Neutrophil (primary cell): Measurements from ENCODE around the gene PKP4.
"Not testable (repeated sequence)": the region's sequence is repeated elsewhere in the genome, so short reads cannot be mapped to it uniquely, and the experiment has no call there.

Experiments
- H3K27ac ChIP-seq: fragments of 200-600 bp; sonication (generic); 2 replicates; pipeline ENCODE4 v1.5.1; 2016; ENCODE audit warnings: mild to moderate bottlenecking, moderate library complexity
- H3K27me3 ChIP-seq: fragments of 200-600 bp; sonication (generic); 2 replicates; pipeline ENCODE4 v1.6.0; 2016; ENCODE audit warnings: mild to moderate bottlenecking
- H3K36me3 ChIP-seq: fragments of 200-600 bp; sonication (generic); 2 replicates; pipeline ENCODE4 v1.5.1; 2017
- H3K4me1 ChIP-seq, 2 experiments: fragments of 200-600 bp in 1 of 2; sonication (generic) in 1 of 2; 1 replicate in 1 of 2; 2 replicates in 1 of 2; pipeline versions ENCODE4 v1.5.1 to v1.6.1; 2013 to 2016; ENCODE audit warnings: low read depth in 1 of 2, low read length in 1 of 2, mild to moderate bottlenecking in 1 of 2, moderate library complexity in 1 of 2; ENCODE audit not compliant: control insufficient read depth in 1 of 2, insufficient read depth in 1 of 2
- H3K4me3 ChIP-seq, 2 experiments: fragments of 200-600 bp in 1 of 2; sonication (generic) in 1 of 2; 1 replicate in 1 of 2; 2 replicates in 1 of 2; pipeline ENCODE4 v1.5.1; 2013 to 2016; ENCODE audit warnings: low read depth in 1 of 2, low read length in 1 of 2, mild to moderate bottlenecking in 1 of 2, moderate library complexity in 1 of 2
- H3K9me3 ChIP-seq: fragments of 200-600 bp; sonication (generic); 2 replicates; pipeline ENCODE4 v1.5.1; 2016
- CTCF ChIP-seq: fragments of 200-600 bp; sonication (generic); IDR thresholded peaks from 2 replicates; pipeline ENCODE4 v1.5.1; 2016; ENCODE audit warnings: antibody characterized with exemption

The PKP4 gene

DNA sequence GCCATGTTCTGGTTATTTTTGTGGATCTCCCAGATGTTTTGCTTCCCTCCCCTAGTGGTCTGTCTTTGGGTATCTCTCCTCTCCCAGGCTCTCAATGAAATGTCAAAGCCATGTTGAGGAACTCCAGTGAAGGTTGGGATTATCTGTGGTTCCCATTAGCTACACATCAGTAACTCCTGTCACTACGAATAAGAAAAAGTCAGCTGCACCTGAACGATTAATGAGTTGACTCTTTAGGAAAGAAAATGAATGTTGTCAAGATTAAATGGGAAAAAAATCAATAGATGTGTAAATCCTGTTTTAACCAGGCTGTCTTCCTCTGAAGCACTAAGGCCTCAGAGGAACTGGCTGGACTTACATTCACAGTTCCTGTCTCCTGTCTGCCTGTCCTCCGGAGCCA lies 244.3 kb downstream of the PKP4 start:
- H3K27me3 ChIP-seq: no peaks in the 10 kb centered on the region
- TF ChIP-seq CTCF: no peak

GRCh38 chr2:158702740-158703139 lies 246.0 kb downstream of the PKP4 start:
- no peak for TF ChIP-seq CTCF
- Histone ChIP-seq H3K27ac (no peak overlapping the region), H3K27me3 (no peaks in the 10 kb centered on the region), H3K4me3 (no peak overlapping the region), H3K36me3 (no peaks in the 10 kb centered on the region), H3K9me3 (no peaks in the 10 kb centered on the region), H3K4me1 (no peaks in the 10 kb centered on the region)

More for the DNA sequence above, 244.3 kb downstream of the PKP4 start:
- H3K9me3 ChIP-seq: no peaks in the 10 kb centered on the region
- no peaks in the 10 kb centered on the region for H3K4me1 ChIP-seq
- no peak overlapping the region for H3K4me3 ChIP-seq
- no peak overlapping the region for H3K27ac ChIP-seq
- no peaks in the 10 kb centered on the region for H3K36me3 ChIP-seq

DNA sequence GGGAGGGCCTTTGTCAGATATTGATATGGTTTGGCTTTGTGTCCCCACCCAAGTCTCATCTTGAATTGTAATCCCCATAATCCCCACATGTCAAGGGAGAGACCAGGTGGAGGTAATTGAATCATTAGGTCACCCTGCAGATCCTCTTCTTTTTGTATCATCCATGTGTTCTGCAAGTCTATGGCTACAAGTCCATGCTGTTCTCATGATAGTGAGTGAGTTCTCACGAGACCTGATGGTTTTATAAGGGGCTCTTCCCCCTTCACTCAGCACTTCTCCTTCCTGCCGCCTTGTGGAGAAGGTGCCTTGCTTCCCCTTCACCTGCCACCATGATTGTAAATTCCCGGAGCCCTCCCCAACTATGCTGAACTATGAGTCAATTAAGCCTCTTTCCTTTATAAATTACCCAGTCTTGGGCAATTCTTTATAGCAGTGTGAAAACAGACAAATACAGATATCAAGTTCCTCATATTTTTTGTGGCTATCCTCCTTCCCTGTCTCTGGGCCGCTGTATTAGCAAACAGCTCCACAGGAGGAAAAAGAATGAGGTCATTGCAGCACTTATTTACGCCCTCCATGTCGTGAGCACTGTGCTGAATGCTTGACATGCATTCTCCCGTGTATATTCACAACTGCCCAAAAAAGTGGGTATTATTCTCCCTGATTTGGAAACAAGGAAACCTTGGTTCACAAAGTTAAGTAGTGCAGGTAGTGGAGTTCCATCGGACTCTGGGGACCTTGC lies 248.1 kb downstream of the PKP4 start:
- H3K4me3 ChIP-seq, H3K4me1 ChIP-seq, H3K27ac ChIP-seq, H3K9me3 ChIP-seq, H3K27me3 ChIP-seq, H3K36me3 ChIP-seq: not testable (repeated sequence)

GRCh38 chr2:158712791-158713522 lies 256.2 kb downstream of the PKP4 start:
- H3K27ac ChIP-seq: no peak overlapping the region
- no peaks in the 10 kb centered on the region for H3K27me3 ChIP-seq
- TF ChIP-seq CTCF: no peak
- H3K9me3 ChIP-seq: no peaks in the 10 kb centered on the region
- H3K4me1 ChIP-seq: no peaks in the 10 kb centered on the region
- H3K4me3 ChIP-seq: no peak overlapping the region
- H3K36me3 ChIP-seq: no peaks in the 10 kb centered on the region

DNA sequence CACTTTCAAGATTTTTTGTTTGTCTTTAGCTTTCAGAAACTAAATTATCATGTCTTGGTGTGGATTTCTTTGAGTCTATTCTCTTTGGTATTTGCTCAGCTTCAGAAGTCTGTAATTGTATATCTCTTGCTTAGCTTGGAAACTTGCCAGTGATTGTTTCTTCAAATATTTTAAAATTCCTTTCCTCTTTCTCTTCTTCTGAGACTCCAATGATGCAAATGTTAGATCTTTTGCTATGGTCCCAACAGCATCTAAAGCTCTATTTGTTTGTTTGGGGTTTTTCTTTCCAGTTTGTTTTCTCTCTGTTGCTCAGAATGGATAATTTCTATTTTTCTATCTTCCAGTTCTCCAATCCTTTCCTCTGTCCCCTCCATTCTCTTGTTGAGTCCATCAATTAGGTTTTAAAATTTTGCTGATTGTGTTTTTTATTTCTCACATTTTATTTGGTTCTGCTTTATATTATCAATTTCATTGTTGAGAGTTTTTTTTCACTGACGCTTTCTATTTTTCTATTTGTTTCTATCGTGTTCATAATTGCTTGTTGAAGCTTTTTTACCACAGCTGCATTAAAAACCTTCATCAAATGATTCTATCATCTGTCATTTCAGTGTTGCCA lies 256.9 kb downstream of the PKP4 start:
- no peak overlapping the region for H3K4me3 ChIP-seq

More for the DNA sequence above, 256.9 kb downstream of the PKP4 start:
- no peaks in the 10 kb centered on the region for H3K4me1 ChIP-seq
- no peaks in the 10 kb centered on the region for H3K27me3 ChIP-seq
- H3K27ac ChIP-seq: no peak overlapping the region
- TF ChIP-seq CTCF: no peak
- no peaks in the 10 kb centered on the region for H3K9me3 ChIP-seq
- no peaks in the 10 kb centered on the region for H3K36me3 ChIP-seq
